ENCODE results near the gene DIP2B.

GRCh38 chr12:50635857-50636256, 131.1 kb downstream of the DIP2B start:
- no peak for TF ChIP-seq ZSCAN9 (CRISPR knock-in tag; IDR thresholded peaks at IDR 0.05; ENCODE audit: borderline replicate concordance)
- TF ChIP-seq POLR2AphosphoS5 (IDR thresholded peaks at IDR 0.05; ENCODE audit: low read depth, low read length): no peak
- TF ChIP-seq KLF16 (CRISPR knock-in tag; IDR thresholded peaks at IDR 0.05): no peak
- TF ChIP-seq HDAC1 (CRISPR knock-in tag; IDR thresholded peaks at IDR 0.05): no peak
- TF ChIP-seq, protein P1, sequence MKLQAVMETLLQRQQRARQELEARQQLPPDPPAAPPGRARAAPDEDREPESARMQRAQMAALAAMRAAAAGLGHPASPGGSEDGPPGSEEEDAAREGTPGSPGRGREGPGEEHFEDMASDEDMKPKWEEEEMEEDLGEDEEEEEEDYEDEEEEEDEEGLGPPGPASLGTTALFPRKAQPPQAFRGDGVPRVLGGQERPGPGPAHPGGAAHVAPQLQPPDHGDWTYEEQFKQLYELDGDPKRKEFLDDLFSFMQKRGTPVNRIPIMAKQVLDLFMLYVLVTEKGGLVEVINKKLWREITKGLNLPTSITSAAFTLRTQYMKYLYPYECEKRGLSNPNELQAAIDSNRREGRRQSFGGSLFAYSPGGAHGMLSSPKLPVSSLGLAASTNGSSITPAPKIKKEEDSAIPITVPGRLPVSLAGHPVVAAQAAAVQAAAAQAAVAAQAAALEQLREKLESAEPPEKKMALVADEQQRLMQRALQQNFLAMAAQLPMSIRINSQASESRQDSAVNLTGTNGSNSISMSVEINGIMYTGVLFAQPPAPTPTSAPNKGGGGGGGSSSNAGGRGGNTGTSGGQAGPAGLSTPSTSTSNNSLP (IDR thresholded peaks at IDR 0.05; ENCODE audit: low read depth, low read length): no peak
- TF ChIP-seq IRF2 (CRISPR knock-in tag; IDR thresholded peaks at IDR 0.05): no peak
- no peak for TF ChIP-seq HCFC1 (IDR thresholded peaks at IDR 0.05; ENCODE audit: low read depth, low read length)
- no peak for TF ChIP-seq ZNF138 (CRISPR knock-in tag; IDR thresholded peaks at IDR 0.05; ENCODE audit: low read depth)
- TF ChIP-seq, protein P2, sequence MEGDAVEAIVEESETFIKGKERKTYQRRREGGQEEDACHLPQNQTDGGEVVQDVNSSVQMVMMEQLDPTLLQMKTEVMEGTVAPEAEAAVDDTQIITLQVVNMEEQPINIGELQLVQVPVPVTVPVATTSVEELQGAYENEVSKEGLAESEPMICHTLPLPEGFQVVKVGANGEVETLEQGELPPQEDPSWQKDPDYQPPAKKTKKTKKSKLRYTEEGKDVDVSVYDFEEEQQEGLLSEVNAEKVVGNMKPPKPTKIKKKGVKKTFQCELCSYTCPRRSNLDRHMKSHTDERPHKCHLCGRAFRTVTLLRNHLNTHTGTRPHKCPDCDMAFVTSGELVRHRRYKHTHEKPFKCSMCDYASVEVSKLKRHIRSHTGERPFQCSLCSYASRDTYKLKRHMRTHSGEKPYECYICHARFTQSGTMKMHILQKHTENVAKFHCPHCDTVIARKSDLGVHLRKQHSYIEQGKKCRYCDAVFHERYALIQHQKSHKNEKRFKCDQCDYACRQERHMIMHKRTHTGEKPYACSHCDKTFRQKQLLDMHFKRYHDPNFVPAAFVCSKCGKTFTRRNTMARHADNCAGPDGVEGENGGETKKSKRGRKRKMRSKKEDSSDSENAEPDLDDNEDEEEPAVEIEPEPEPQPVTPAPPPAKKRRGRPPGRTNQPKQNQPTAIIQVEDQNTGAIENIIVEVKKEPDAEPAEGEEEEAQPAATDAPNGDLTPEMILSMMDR (CRISPR knock-in tag; IDR thresholded peaks at IDR 0.05): no peak
- TF ChIP-seq KAT7 (CRISPR knock-in tag; IDR thresholded peaks at IDR 0.05; ENCODE audit: borderline replicate concordance): no peak
